ENCODE results near the gene SUFU. TPM values are rescaled to one million over a fixed set of nuclear protein-coding genes. Genes with fewer than 3 reads are reported as not detected.

The SUFU gene
- total RNA-seq, 1 experiment from 2014 or later, result 2.7 TPM

GRCh38 chr10:102620591-102621442, 117.0 kb downstream of the SUFU start:
- peaks cover 50% of the 10 kb centered on the region for H3K4me1 ChIP-seq (replicated peaks)
- H3K4me3 ChIP-seq, result no peak overlapping the region
- no peaks in the 10 kb centered on the region for H3K9me3 ChIP-seq (replicated peaks)
- no peaks in the 10 kb centered on the region for H3K27me3 ChIP-seq (replicated peaks)
- H3K36me3 ChIP-seq, result peaks cover 18% of the 10 kb centered on the region
- peak overlapping the region; percentile 55 for H3K27ac ChIP-seq
- DNase-seq (ENCODE audit: low read depth in 1 of 2, low spot score in 2 of 2), result no peak

DNA sequence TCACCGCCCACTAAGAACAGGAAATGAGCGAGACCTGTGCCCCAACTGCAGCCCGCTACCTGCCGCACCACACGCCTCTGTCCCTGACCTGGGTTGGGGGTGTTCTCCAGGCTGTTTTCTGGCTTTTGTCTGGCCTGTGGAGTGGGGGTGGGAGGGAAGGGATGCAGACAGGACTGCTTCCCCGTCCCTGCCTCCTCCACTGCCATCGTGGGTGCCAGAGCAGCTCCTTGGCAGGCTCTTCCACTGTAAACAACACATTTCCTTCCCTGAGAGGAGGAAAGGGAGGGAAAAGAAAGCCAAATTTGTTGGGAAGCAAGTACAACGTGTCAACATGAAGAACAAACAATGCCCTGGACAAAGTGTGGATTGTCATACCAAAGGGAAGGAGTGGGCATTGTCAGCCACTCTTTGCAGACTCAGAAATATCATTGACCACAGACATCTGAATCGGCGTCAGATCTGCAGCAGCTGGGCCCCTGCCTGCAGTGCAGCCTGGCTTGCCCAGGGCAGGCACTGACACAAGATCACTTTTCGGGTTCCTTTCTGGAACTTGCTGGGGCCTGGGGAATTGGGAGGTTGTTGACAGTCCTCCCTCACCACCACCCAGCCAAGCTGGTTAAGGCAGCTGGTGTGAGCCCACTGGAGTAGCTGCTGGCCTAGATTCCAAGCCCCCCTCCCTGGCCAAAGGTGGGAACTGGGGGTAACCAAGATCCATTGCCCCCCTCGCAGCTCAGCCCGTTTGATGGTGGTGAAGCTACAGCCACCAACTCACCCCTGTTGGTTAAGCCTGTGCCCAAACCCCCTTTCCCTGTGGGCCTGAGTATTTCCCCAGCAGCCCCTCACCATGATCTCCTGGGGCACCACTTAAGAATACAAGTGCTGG, 117.9 kb downstream of the SUFU start:
- H3K27ac ChIP-seq, result peak overlapping the region; percentile 55

GRCh38 chr10:102624094-102624493, 120.3 kb downstream of the SUFU start:
- no peaks in the 10 kb centered on the region for H3K27me3 ChIP-seq (replicated peaks)
- peaks cover 83% of the 10 kb centered on the region for H3K4me1 ChIP-seq (replicated peaks)
- H3K9me3 ChIP-seq (replicated peaks), result no peaks in the 10 kb centered on the region
- H3K36me3 ChIP-seq, result peaks cover 9% of the 10 kb centered on the region
- no peak overlapping the region for H3K4me3 ChIP-seq
- no peak for DNase-seq (ENCODE audit: low read depth in 1 of 2, low spot score in 2 of 2)
- peak overlapping the region; percentile 99 for H3K27ac ChIP-seq

More for the DNA sequence above, 117.9 kb downstream of the SUFU start:
- Histone ChIP-seq H3K36me3 (peaks cover 13% of the 10 kb centered on the region), H3K27me3 (replicated peaks) (no peaks in the 10 kb centered on the region), H3K4me3 (no peak overlapping the region), H3K9me3 (replicated peaks) (no peaks in the 10 kb centered on the region), H3K4me1 (replicated peaks) (peaks cover 59% of the 10 kb centered on the region)
- DNase-seq (ENCODE audit: low read depth in 1 of 2, low spot score in 2 of 2), result peak in 1 of 2 experiments; percentile 54

DNA sequence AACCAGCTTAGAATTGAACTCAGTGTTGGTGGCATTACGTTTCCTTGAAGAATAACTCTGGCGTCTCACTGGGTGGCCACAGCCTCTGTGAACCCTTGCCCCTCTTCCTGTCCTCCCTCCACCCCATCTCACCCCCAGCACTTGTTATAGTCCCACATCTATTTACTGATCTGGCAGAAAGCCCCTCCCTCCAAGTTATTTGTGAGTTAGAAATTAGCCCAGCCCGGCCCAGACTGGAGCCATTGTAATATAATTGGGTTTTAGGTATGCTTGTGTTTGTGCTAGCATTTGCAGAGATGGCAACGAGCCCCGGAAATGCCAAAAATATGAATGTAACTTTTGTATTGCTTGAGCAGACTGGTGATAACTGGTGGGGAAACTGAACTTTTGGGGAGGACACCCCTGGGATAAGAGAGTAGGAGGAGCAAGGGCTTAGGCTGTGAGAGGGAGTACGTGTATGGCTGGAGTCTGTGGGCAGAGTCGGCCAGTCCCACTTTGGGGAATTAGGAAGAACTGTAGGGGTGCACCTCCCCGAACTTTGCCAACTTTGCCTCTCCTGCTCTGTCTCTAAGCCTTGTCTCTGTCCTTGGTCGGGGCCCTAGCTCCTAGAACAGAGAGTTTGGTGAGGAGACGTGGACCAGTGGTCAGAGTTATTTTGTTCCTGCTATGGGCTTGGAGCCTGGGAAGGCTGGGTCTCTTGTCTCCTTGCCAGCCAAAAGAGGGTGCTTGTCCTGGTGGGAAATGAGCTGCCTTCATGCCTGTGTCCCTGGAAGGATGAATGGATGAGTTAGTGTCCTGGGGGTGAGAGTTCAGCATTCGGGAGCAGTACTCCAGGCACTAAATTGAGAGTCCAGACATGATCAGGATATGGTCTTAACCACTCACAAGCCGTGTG, 121.2 kb downstream of the SUFU start:
- Histone ChIP-seq H3K9me3 (replicated peaks) (no peaks in the 10 kb centered on the region), H3K27ac (peak overlapping the region; percentile 99), H3K4me3 (no peak overlapping the region), H3K36me3 (peaks cover 9% of the 10 kb centered on the region; the same call in 1 of the 2 replicates), H3K4me1 (replicated peaks) (peaks cover 92% of the 10 kb centered on the region), H3K27me3 (replicated peaks) (no peaks in the 10 kb centered on the region)
- peak; percentile 86 to 89 for DNase-seq (ENCODE audit: low read depth in 1 of 2, low spot score in 2 of 2)

GRCh38 chr10:102626026-102626685, 122.4 kb downstream of the SUFU start:
- Histone ChIP-seq H3K4me1 (replicated peaks) (peaks cover 97% of the 10 kb centered on the region), H3K27me3 (replicated peaks) (no peaks in the 10 kb centered on the region)

GRCh38 chr10:102627291-102627735, 123.5 kb downstream of the SUFU start:
- H3K4me3 ChIP-seq, result no peak overlapping the region
- H3K27ac ChIP-seq, result peak overlapping the region; percentile 99
- no peaks in the 10 kb centered on the region for H3K27me3 ChIP-seq (replicated peaks)
- no peak for DNase-seq (ENCODE audit: low read depth in 1 of 2, low spot score in 2 of 2)
- H3K9me3 ChIP-seq (replicated peaks), result no peaks in the 10 kb centered on the region
- H3K4me1 ChIP-seq (replicated peaks), result peaks cover 97% of the 10 kb centered on the region
- H3K36me3 ChIP-seq, result peaks cover 6% of the 10 kb centered on the region; the same call in 1 of the 2 replicates

More at GRCh38 chr10:102626026-102626685, 122.4 kb downstream of the SUFU start:
- Histone ChIP-seq H3K4me3 (no peak overlapping the region), H3K9me3 (replicated peaks) (no peaks in the 10 kb centered on the region), H3K36me3 (peaks cover 9% of the 10 kb centered on the region; the same call in 1 of the 2 replicates), H3K27ac (peak overlapping the region; percentile 99)
- DNase-seq (ENCODE audit: low read depth in 1 of 2, low spot score in 2 of 2), result no peak

DNA sequence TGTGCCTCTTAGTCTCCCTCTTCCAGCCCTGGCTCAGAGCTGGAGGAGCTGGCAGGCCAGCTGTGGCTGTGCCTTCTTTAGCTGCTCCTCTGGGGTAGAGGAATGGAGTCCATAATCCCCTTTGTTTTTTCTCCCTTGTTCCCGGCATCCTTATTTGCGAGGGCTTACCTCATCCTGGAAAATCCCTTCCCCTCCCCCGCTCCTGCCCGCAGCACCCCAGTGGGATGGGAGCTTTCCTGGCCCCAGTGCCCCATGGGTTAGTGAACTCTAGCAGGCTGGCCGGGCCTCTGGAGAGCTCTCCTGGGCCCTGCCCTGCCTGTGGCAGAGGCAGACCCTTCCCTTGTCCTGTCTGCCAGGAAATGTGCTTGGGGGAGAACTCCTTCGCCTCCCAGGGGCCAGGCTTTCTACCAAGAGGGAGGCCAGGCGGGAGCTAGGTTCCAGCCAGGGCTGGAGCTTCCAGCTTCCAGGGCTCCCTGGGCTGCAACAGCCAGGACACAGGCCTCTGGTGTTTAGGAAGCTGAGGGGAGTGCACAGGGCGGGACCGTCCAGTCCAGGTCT, 124.0 kb downstream of the SUFU start:
- peaks cover 99% of the 10 kb centered on the region for H3K4me1 ChIP-seq (replicated peaks)
- H3K36me3 ChIP-seq, result peaks cover 6% of the 10 kb centered on the region; the same call in 1 of the 2 replicates
- no peaks in the 10 kb centered on the region for H3K27me3 ChIP-seq (replicated peaks)
- peak overlapping the region; percentile 99 for H3K27ac ChIP-seq
- peak; percentile 93 for DNase-seq (ENCODE audit: low read depth in 1 of 2, low spot score in 2 of 2)
- H3K4me3 ChIP-seq, result no peak overlapping the region
- H3K9me3 ChIP-seq (replicated peaks), result no peaks in the 10 kb centered on the region

DNA sequence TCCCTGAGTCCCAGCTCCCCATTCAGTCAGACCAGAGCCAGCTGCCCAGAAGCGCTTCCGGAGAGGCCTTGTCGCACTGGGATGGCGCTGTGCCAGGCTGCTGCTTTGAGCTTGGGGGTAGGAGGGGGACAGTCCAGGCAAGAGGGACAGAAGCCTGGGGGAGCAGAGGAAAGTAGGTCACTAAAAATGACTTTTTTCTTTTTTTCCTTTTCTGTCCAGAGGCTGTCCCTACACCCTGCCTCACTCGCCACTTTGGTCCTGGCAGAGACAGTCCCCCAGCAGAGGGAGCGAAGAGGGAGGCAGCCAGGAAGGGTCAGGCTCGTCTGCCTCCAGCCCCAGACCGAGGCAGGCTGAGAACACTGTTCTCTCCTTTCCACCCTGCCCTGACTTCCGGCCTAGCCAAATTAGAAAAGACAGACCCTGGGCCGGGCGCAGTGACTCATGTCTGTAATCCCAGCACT, 124.7 kb downstream of the SUFU start:
- H3K27ac ChIP-seq, result peak overlapping the region; percentile 99
- peaks cover 4% of the 10 kb centered on the region; the same call in 1 of the 2 replicates for H3K36me3 ChIP-seq
- DNase-seq (ENCODE audit: low read depth in 1 of 2, low spot score in 2 of 2), result peak; percentile 78
- no peaks in the 10 kb centered on the region for H3K27me3 ChIP-seq (replicated peaks)
- H3K9me3 ChIP-seq (replicated peaks), result no peaks in the 10 kb centered on the region
- H3K4me1 ChIP-seq (replicated peaks), result peaks cover 100% of the 10 kb centered on the region
- H3K4me3 ChIP-seq, result no peak overlapping the region

GRCh38 chr10:102629661-102630614, 126.2 kb downstream of the SUFU start:
- H3K4me3 ChIP-seq, result no peak overlapping the region
- no peaks in the 10 kb centered on the region for H3K36me3 ChIP-seq
- H3K4me1 ChIP-seq (replicated peaks), result peaks cover 97% of the 10 kb centered on the region
- no peaks in the 10 kb centered on the region for H3K27me3 ChIP-seq (replicated peaks)
- peak overlapping the region; percentile 99 for H3K27ac ChIP-seq
- H3K9me3 ChIP-seq (replicated peaks), result no peaks in the 10 kb centered on the region
- peak; percentile 91 to 97 for DNase-seq (ENCODE audit: low read depth in 1 of 2, low spot score in 2 of 2)

DNA sequence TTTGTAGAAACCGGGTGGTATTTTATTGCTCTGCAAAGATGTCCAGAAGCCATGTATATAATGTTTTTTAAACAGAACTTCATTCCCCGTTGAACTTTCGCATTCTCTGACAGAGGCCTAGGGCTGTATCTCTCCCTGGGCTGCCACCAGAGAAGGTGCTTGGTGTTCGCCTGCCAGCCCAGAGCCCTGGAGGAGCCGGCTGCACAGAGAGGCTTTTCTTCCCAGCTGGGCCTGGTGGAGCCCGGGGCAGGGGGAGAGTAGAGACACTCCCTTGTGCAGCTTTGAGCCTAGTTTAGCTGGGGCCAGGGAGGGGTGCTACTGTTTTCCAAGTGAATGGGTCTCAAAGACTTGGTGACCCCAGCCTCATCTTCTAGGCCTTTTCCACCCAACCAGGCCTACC, 126.9 kb downstream of the SUFU start:
- Histone ChIP-seq H3K27ac (peak overlapping the region; percentile 99), H3K27me3 (replicated peaks) (no peaks in the 10 kb centered on the region), H3K9me3 (replicated peaks) (no peaks in the 10 kb centered on the region), H3K4me3 (no peak overlapping the region), H3K4me1 (replicated peaks) (peaks cover 94% of the 10 kb centered on the region), H3K36me3 (no peaks in the 10 kb centered on the region)
- DNase-seq (ENCODE audit: low read depth in 1 of 2, low spot score in 2 of 2), result no peak

DNA sequence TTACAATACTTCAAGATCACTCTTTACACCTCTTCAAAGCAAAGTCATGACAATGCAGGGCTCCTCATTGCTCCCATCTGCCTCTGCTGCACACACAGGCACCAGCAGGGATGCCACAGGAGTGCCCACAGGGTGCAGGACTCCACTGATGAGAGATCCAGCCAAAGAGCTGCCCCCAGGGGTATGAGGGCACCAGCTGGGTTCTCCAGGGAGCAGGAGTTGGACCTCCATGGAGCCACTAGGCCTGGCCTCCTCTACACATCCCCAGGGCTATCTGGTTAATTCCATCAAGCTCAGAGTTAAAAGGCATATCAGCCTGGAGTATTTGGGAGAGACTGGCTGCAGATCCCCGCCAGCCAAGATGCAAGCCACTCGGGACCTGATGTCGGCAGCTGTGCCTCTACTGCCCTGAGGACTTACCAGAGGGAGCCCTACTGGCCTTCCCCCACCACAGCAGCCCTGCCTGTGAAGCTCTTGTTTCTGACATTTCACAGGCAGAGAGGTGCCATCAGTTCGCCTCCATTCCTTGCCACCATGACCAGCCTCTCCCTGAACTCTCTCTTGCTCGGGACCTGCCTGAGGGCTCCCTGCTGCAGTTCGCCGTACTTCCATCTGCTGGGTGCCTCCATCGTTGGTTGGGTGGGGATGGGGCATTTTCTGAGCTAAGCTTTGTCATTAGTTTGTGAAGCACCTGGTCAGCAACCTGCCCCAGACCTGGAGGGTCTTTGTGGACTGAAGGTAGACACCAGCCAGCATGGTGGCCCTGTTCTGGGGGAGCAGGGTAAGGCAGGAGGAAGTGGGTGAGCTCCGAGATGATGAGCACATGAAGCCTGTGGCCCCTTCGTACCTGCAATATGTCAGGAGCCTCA, 128.0 kb downstream of the SUFU start:
- Histone ChIP-seq H3K4me1 (replicated peaks) (peaks cover 83% of the 10 kb centered on the region), H3K36me3 (no peaks in the 10 kb centered on the region), H3K27me3 (replicated peaks) (no peaks in the 10 kb centered on the region), H3K4me3 (no peak overlapping the region), H3K9me3 (replicated peaks) (no peaks in the 10 kb centered on the region), H3K27ac (no peak overlapping the region)
- DNase-seq (ENCODE audit: low read depth in 1 of 2, low spot score in 2 of 2), result no peak
